GM19025 (cell line): ENCODE results near the gene IRAK1.

Source experiments
- ATAC-seq: cut with Tn5 transposase; IDR thresholded peaks from one replicate; pipeline ENCODE4 v1.9.1; 2021; ENCODE audit warnings: mild to moderate bottlenecking, low read depth, moderate library complexity; ENCODE audit not compliant: unreplicated experiment

IRAK1 gene

DNA sequence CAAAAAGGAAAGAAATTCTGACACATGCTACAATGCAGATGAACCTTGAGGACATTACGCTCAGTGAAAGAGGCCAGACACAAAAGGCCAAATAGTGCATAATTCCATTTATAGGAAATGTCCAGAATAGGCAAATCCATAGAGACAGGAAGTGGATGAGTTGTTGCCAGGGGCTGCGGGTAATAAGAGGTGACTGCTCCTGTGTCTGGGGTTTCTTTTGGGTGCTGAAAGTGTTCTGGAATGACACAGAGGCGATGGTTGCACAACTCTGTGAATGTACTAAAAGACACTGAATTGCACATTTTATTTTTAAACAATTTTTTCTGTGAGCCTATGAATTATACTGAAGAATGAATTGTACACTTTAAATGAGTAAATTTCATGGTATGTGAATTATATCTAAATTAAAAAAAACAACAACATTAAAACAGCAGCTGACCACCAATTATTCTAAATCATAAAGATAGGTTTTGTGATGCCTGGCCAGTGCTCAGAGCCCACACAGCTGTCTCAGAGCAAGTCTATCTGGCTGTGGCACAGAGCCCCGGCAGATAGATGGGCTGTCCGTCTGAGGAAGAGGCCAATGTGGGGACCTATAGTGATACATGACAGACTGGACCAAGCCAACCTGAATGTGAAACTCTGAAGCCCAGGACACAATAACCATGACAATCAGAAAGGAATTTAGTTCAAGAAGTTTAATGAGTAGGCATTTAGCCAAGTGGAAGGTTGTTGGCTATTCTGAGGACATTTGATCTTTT, 23.5 kb upstream of the IRAK1 start:
- no peak for ATAC-seq

DNA sequence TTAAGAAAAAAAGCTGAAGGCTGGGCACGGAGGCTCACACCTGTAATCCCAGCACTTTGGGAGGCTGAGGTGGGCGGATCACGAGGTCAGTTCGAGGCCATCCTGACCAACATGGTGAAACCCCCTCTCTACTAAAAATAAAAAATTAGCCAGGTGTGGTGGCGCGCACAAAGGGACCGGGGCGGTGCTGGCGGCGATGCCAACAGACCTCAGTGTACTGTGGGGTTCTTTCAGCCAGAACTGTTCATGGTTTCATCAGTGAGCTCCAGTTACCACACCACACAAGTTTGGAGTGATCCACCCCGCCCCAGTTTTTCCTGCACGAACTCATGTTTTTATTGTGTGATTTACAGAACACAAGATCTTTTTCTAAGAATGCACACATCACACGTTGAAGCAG, 21.2 kb upstream of the IRAK1 start:
- ATAC-seq = no peak

DNA sequence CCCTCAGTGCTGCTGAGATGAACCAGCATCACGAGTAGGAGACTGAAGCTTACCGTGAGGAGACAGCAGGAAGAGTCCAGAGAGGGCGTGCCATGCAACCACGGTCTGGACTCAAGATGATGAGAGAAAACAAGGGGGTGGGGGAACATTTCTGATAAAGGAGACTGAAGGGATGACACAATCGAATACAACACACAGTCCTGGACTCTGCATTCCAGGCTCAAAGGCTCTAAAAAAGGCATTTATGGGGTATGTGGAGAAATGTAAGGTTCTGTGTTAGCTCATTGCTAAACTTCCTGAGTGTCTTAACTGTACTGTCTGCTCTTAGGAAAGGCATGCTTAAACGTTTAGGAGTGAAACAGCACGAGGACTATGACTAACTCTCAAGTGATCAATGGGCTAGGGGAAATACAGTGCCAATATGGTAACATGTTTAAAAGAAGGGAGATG, 20.6 kb upstream of the IRAK1 start:
- no peak for ATAC-seq

- no peak for ATAC-seq
Observed at GRCh38 chrX:154039577-154039976, 19.9 kb upstream of the IRAK1 start.

GRCh38 chrX:154038656-154039055, 19.0 kb upstream of the IRAK1 start:
- ATAC-seq = no peak

GRCh38 chrX:154037754-154038153, 18.1 kb upstream of the IRAK1 start:
- ATAC-seq = no peak

- no peak for ATAC-seq
Observed at GRCh38 chrX:154036513-154036912, 16.8 kb upstream of the IRAK1 start.

- no peak for ATAC-seq
Observed at GRCh38 chrX:154033848-154034247, 14.1 kb upstream of the IRAK1 start.

GRCh38 chrX:154032653-154033052, 13.0 kb upstream of the IRAK1 start:
- no peak for ATAC-seq

- ATAC-seq = no peak
Observed at GRCh38 chrX:154032160-154032559, 12.5 kb upstream of the IRAK1 start.

GRCh38 chrX:154030715-154031305, 11.1 kb upstream of the IRAK1 start:
- ATAC-seq = no peak

DNA sequence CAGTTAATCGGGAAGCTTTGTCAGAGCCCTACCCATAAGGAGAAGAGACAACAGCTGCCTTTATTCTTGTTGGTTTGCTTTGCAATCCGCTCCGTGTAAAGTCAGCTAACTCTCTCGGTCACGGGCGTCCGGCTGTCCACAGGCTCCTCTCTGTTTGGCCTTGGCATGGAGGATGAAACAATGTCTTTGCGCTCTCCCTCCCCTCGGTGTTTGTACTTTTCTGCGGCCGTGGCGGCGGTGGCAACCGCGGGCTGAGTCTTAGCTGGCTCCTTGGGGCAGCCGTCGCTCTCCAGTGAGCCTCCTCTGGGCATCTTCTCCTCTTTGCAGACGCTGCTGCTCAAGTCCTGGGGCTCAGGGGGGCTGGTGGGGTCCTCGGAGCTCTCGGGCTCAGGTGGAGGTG, 10.6 kb upstream of the IRAK1 start:
- ATAC-seq = no peak

DNA sequence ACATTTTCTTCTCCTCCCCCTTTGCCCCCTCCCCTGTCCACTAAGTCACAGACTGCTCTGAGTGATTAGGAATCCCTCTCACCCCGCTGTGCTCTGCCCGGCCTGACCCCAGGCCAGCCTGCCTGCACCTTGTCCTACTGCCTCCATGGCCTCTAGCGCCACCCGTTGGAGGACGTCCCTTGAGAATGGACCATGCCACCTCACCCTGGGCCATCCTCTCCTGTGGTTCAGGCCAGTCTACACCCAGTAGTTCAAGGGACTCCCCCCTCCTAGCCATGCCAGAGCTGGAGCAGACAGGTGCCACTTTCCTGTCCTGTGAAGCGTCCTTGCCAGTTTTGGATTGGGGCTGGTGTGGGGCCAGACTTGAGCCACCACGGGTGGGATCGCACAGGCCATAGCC, 9.7 kb upstream of the IRAK1 start:
- ATAC-seq = no peak

- ATAC-seq = no peak
Observed at GRCh38 chrX:154028502-154029184, 8.9 kb upstream of the IRAK1 start.

DNA sequence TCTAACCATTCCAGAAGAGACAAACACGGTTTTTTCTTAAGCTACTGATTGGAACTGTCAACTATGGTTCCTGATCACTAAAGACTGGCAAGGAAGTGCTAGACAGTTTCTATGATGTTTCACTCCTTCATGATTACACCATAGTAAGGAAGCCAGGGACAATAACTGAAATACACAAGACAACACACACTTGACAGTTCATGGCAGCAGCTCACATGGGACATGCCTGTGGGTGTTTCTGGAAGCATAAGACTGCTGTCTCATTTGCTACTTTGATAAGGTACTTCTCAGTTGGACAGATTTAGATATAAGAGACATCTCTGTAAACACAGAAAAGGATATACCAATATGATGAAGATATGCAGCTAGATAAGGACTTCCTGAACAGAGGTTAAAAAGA, 8.3 kb upstream of the IRAK1 start:
- ATAC-seq = no peak

DNA sequence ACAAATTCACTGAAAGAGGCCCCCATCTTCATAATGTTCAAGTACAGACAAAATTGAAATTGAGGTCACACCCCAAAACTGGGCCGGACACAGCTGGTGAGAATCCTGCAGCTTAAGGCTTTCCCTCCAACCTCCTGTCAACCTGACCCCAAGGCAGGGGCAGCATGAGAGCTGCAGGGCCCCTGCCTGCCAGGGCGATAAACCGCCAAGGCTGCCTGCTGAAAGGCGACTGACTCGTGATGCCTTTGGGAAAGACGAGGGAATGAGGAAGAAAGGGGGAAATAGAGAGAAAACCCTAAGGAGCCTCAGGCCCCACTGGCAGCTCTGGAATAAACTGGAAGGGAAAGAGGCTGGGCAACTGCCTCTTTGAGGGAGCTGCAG, 7.3 kb upstream of the IRAK1 start:
- ATAC-seq = no peak

DNA sequence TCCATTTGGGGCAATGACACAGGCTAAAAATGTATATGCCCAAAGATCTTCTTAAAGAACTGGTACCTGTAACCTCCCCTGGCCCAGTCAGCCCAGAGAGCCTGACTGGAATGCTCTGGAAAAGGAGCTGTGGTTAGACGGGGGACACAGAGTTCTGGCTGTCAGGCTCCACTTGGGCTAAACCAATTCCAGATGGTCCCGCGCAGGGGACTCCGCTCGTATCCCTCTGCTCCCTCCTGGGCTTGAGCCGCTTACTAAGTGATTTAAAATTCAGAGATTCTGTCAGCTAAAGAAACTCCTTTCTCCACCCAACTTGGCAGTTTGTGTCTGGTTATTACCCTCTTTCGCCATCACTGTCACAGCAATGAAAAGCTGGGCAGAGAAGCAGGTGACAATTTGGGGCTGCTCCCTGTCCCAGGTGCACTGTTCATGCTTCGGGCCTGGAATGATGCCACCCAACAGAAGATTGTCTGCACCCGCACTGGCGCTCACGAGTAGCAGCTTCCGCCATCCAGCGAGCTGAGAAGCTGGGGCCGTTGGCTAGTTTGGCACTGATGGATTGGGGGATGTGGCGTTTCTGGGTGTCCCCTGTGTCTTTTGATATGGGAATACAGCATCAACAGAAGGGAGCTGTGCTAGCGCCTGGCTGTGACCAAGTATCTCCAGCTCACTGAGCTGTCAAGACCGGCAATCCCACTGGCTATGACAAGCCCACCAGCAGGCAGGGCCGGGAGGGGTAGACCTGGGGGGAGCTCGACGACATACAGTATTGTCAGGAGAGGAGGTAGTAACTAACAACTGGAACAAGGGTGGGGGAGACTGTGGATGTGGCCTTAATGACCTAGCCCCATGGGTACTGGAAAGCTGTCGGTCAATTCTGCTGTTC, 6.7 kb upstream of the IRAK1 start:
- no peak for ATAC-seq

GRCh38 chrX:154025230-154025629, 5.5 kb upstream of the IRAK1 start:
- ATAC-seq = no peak

DNA sequence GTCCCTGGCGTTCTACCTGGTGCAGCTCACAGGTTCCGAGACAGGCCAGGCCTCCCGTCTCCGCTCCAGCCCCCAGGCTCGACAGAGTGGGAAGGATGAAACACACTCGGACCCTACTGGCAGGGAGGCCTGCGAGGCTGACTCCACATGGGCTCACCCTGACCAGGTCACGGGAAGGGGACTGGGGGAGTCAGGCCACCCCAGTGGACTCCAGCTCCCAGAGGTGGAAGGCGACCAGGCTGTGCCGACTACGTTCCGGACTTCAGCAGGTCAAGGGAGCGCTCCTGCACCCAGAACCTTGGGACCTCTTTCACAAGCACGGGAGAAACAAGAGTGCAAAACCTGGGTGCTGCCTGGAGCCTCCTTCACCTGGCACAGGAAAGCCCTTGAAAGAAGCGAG, 4.6 kb upstream of the IRAK1 start:
- no peak for ATAC-seq

DNA sequence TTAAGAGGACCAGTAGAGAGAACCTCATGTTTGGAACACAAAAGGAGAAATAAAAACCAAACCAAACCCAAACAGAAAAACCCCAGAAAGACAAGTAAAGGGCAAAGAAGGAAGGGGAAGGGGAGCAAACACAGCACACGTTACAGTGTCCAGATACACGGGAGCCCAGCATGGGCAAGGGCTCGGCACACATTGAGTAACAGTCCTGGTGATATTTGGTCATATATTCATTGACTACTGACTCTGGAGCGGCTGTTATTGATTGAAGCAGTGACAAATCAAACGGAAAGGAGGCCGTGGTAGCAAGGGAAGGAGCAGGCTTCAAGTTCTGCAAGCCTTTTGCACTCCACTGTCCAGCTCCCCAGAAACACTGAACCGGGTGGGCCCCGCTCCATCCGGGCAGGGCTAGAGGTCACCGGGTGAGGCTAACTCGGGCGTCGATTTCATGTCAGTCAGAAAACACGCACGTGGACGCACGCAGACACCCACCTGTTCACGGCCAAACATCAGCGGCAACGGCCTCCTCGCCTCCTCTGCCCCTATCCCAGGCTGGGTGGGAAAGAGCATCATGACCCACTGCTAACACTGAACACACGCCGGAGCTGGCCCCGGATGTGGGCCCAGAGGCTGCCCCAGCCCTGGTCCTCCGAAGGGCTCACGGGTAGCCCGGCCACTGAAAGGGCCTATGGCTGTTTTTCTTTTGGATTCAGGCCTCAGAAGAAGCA, 3.7 kb upstream of the IRAK1 start:
- no peak for ATAC-seq
